GM12878 (cell line): ENCODE results near the gene SMG5. TPM values are rescaled to one million over a fixed set of nuclear protein-coding genes. Genes with fewer than 3 reads are reported as not detected.

Experiments
- ATF2 ChIP-seq: IDR thresholded peaks from 2 replicates; pipeline ENCODE4 v1.6.1; 2012; ENCODE audit warnings: low read length, inconsistent platforms
- CUX1 ChIP-seq: IDR thresholded peaks from 2 replicates; pipeline ENCODE4 v1.6.1; 2012; ENCODE audit warnings: improper control_type of control experiment, low read depth, low read length; ENCODE audit not compliant: insufficient replicate concordance
- E2F4 ChIP-seq: IDR thresholded peaks from 2 replicates; pipeline ENCODE4 v1.6.1; 2012; ENCODE audit warnings: low read depth, low read length, improper control_type of control experiment
- FOS ChIP-seq: IDR thresholded peaks from 3 replicates; pipeline ENCODE4 v1.6.1; 2011; ENCODE audit warnings: borderline replicate concordance; ENCODE audit not compliant: insufficient read length; ENCODE audit errors: extremely low read depth
- HDGF ChIP-seq: fragments of 450-650 bp; IDR thresholded peaks from 2 replicates; pipeline ENCODE4 v1.6.1; 2016; ENCODE audit warnings: antibody characterized with exemption
- NFIC ChIP-seq: IDR thresholded peaks from 2 replicates; pipeline ENCODE4 v1.6.1; 2012; ENCODE audit warnings: low read depth, mild to moderate bottlenecking, inconsistent platforms, low read length, moderate library complexity
- PKNOX1 ChIP-seq: fragments of 450-650 bp; IDR thresholded peaks from 2 replicates; pipeline ENCODE4 v1.6.1; 2016; ENCODE audit warnings: mild to moderate bottlenecking
- RFX5 ChIP-seq: IDR thresholded peaks from 2 replicates; pipeline ENCODE4 v1.6.1; 2011; ENCODE audit warnings: low read depth, low read length, improper control_type of control experiment
- SREBF1 ChIP-seq: IDR thresholded peaks from 2 replicates; pipeline ENCODE4 v1.6.1; 2012; ENCODE audit warnings: mild to moderate bottlenecking, low read length
- SREBF2 ChIP-seq: IDR thresholded peaks from 2 replicates; pipeline ENCODE4 v1.6.1; 2012; ENCODE audit warnings: mild to moderate bottlenecking, low read length
- YY1 ChIP-seq: IDR thresholded peaks from 2 replicates; pipeline ENCODE4 v1.6.1; 2011; ENCODE audit warnings: low read depth, mild to moderate bottlenecking, low read length
- polyA plus RNA-seq, 11 experiments: library from polyadenylated mRNA; depleted of rRNA in 4 of 11; unstranded in 6 of 11; stranded (reverse) in 5 of 11; fragments of >200 nt; fragmentation: Nextera tagmentation in 4 of 11; fragmentation: Illumina TruSeq in 1 of 11; extraction: Ambion mirVana in 4 of 11; extraction: Trizol in 1 of 11; gene quantifications; 1 replicate in 1 of 11; 2 replicates in 10 of 11; pipeline versions ENCODE4 v1.2.1 to v1.2.3, GENCODE V29; 2011 to 2016; ENCODE audit warnings: inconsistent platforms in 2 of 11, missing spikeins in 2 of 11, low read depth in 1 of 11
- total RNA-seq, 4 experiments: library from RNA; depleted of rRNA in 3 of 4; stranded (reverse); fragments of >200 nt in 3 of 4; fragmentation: Illumina TruSeq in 1 of 4; extraction: Trizol in 1 of 4; gene quantifications; 2 replicates each; pipeline versions ENCODE4 v1.2.1 to v1.2.3, GENCODE V29; 2013 to 2021
- TF ChIP-seq, protein P1 (sequence below): IDR thresholded peaks from 2 replicates; pipeline ENCODE4 v1.6.1; 2012; ENCODE audit warnings: low read depth, low read length, improper control_type of control experiment
- TF ChIP-seq, protein P2 (sequence below): IDR thresholded peaks from 2 replicates; pipeline ENCODE4 v1.6.1; 2011; ENCODE audit warnings: low read depth, low read length, improper control_type of control experiment, borderline replicate concordance
- TF ChIP-seq, protein P3 (sequence below): fragments of 450-650 bp; IDR thresholded peaks from 2 replicates; pipeline ENCODE4 v1.6.1; 2017; ENCODE audit warnings: mild to moderate bottlenecking, moderate library complexity

SMG5 gene
- total and polyA plus RNA-seq, 10 of the 15 experiments (the other 5 are each of a cell fraction or from before 2014, with no cell fraction given), result 0.76 to 61.5 (median 48.8) TPM

GRCh38 chr1:156282479-156283222 is at the start of gene SMG5 (continued):
- TF ChIP-seq YY1 (peak; percentile 99), HDGF (0 out of 2 replicates have a peak, but pooled peaks have one; percentile 9), PKNOX1 (peak; percentile 76), ATF2 (no peak), SREBF2 (no peak), SREBF1 (0 out of 2 replicates have a peak, but pooled peaks have one; percentile 13), NFIC (no peak), FOS (no peak), CUX1 (no peak), E2F4 (peak; percentile 55; the same call in 1 of the 2 replicates), RFX5 (no peak)
- TF ChIP-seq, protein P1, sequence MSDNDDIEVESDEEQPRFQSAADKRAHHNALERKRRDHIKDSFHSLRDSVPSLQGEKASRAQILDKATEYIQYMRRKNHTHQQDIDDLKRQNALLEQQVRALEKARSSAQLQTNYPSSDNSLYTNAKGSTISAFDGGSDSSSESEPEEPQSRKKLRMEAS, result peak; percentile 66
- TF ChIP-seq, protein P2, sequence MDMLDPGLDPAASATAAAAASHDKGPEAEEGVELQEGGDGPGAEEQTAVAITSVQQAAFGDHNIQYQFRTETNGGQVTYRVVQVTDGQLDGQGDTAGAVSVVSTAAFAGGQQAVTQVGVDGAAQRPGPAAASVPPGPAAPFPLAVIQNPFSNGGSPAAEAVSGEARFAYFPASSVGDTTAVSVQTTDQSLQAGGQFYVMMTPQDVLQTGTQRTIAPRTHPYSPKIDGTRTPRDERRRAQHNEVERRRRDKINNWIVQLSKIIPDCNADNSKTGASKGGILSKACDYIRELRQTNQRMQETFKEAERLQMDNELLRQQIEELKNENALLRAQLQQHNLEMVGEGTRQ, result no peak
- TF ChIP-seq, protein P3, sequence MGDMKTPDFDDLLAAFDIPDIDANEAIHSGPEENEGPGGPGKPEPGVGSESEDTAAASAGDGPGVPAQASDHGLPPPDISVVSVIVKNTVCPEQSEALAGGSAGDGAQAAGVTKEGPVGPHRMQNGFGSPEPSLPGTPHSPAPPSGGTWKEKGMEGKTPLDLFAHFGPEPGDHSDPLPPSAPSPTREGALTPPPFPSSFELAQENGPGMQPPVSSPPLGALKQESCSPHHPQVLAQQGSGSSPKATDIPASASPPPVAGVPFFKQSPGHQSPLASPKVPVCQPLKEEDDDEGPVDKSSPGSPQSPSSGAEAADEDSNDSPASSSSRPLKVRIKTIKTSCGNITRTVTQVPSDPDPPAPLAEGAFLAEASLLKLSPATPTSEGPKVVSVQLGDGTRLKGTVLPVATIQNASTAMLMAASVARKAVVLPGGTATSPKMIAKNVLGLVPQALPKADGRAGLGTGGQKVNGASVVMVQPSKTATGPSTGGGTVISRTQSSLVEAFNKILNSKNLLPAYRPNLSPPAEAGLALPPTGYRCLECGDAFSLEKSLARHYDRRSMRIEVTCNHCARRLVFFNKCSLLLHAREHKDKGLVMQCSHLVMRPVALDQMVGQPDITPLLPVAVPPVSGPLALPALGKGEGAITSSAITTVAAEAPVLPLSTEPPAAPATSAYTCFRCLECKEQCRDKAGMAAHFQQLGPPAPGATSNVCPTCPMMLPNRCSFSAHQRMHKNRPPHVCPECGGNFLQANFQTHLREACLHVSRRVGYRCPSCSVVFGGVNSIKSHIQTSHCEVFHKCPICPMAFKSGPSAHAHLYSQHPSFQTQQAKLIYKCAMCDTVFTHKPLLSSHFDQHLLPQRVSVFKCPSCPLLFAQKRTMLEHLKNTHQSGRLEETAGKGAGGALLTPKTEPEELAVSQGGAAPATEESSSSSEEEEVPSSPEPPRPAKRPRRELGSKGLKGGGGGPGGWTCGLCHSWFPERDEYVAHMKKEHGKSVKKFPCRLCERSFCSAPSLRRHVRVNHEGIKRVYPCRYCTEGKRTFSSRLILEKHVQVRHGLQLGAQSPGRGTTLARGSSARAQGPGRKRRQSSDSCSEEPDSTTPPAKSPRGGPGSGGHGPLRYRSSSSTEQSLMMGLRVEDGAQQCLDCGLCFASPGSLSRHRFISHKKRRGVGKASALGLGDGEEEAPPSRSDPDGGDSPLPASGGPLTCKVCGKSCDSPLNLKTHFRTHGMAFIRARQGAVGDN, result 0 out of 2 replicates have a peak, but pooled peaks have one; percentile 60
